Midbrain (tissue), 1 donor: Measurements from ENCODE around the gene ZC4H2.
"Not testable (repeated sequence)": the region's sequence is repeated elsewhere in the genome, so short reads cannot be mapped to it uniquely, and the experiment has no call there.

Source experiments
- DNase-seq: peaks from one replicate; lab custom pipeline; 2025; lab: John Stamatoyannopoulos, UW

ZC4H2 gene, protein sequence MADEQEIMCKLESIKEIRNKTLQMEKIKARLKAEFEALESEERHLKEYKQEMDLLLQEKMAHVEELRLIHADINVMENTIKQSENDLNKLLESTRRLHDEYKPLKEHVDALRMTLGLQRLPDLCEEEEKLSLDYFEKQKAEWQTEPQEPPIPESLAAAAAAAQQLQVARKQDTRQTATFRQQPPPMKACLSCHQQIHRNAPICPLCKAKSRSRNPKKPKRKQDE

DNA sequence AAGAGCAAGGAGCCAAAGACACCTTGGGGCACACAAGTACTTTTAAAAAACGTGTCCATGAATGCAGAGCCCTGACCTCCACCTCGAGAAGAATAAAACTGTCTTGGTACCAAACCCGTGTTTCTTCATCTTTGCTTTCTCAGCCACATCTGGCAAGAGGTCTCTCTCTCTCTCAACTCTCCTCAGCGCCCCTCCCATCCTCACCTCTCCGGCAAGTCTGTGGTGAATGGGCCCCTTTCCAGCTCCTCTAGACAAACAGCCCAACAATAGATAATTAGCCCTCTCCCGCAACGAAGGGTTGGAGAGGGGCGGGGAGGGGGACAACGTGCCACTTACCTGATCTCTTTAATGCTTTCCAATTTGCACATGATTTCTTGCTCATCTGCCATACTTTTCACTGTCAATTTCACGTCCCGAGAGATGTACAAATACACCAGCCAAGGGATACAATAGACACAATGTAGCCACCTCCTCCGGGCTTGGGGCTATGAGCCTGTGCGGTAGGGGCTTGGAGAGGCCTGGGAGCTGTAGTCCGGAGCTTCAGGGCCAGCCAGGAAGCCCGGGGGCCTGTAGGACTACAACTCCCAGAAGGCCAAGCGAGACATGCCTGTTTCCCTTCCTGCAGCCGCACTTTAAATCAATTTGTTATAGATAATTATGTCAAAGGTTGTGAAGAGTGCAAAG lies at the start of gene ZC4H2:
ZC4H2 (minus strand) TSS at position 462 of the 684 bp plus-strand sequence; CDS start at position 389, 73 bp downstream.
- peak; percentile 82 for DNase-seq

DNA sequence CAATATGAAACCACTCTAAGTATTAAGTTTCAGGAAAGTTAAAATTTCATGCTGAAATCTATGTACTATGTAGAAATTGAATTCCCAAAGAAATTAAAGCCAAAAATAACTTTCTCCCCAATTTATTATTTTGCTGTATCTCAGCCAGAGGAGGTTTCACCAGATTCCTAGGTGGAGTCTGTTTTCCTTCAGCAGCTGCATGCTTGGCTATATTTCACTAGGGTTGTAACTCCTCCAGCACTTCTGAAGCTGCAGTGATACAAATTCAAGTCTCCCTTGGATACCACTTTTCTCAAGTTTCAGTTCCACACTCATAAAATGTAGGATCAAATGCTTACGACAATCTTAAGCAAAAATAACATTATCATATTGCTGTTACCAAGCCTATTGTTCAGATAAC lies 41.2 kb upstream of the ZC4H2 start:
- no peak for DNase-seq

DNA sequence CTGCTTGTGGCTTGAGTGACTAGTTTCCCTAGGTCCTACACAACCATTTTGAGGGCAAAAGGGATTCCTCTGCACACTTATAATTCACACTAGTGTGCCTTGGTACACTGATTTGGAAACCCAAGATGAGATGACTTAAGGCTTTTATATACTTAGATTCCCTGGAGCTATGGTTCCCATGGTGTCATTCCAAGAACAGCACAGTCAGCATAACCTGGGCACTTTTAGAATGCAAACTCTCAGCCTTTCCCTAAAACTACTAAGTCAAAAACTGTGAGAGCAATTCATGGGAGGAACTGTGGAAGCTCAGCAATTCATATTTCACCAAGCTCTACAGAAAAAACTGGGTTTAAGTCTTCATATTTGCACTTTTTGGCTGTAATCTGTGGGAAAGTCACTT lies 38.0 kb upstream of the ZC4H2 start:
- DNase-seq = no peak

DNA sequence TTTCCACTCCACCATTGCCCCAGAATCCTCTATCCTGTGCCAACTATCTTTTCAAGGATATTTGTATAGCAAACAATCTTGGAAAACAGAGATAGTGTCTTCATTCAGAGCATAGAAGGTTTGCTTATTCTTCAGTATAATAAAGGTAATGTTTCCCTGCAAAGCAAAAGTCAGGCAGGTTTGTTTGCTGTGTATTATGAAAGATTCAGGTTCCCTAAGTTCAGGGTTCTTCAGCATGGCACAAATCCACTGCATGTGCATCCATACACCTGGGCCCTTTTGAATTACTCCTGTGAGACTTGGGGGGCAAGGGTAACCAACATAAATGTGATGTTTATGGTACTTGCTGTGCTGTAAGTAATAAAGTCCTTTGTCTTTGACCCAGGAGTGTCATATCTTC lies 33.2 kb upstream of the ZC4H2 start:
- DNase-seq = no peak

DNA sequence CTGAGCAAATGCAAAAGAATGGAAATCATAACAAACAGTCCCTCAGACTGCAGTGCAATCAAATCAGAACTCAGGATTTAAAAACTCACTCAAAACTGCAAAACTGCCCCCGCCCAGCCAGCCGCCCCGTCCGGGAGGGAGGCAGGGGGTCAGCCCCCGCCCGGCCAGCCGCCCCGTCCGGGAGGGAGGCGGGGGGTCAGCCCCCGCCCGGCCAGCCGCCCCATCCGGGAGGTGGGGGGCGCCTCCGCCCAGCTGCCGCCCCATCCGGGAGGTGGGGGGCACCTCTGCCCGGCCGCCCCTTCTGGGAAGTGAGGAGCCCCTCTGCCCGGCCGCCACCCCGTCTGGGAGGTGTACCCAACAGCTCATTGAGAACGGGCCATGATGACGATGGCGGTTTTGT lies 26.0 kb upstream of the ZC4H2 start:
- DNase-seq = not testable (repeated sequence)

DNA sequence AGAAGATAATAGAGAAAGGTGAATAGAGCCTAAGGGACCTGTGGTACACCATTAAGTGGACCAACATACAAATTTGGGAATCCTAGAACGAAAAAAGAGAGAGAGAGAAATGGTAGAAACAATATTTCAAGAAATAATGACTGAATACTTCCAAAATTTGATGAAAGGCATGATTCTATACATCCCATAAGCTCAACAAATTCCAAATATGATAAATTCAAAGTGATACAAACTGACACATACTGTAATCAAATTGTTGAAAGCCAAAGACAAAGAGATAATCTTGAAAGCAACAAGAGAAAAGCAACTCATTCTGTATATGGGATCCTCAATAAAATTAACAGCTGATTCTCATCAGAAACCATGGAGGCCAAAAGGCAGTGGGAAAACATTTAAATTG lies 20.6 kb upstream of the ZC4H2 start:
- no peak for DNase-seq

DNA sequence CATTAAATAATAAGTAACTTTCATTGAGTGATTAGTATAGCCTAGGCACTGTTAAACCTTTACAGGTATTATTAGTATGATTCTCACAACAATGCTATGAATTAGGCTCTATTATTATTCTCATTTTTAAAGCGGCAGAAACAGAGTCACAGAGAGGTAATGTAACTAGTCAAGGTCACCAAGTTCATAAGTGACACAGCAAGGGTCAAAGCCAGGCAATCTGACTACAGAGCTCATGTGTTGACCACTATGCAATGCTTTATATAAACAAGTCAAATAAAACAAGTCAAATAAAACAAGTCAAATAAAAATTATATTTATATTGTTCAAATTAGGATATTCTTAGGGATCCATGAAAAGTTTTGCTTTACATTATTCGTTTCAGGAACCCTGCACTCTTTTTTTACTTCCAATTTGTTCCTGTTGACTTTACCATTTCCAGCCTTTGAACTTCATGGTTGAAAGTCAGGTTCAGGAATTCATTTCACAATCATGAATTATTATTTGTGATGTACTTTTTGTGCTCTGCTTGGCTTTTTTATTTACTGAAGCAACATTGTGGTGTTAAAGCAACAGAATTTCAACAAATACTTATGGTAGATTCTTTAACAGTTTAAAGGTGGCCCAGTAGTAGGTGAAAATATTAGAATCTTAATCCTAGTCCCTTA lies 18.0 kb upstream of the ZC4H2 start:
- DNase-seq = no peak

DNA sequence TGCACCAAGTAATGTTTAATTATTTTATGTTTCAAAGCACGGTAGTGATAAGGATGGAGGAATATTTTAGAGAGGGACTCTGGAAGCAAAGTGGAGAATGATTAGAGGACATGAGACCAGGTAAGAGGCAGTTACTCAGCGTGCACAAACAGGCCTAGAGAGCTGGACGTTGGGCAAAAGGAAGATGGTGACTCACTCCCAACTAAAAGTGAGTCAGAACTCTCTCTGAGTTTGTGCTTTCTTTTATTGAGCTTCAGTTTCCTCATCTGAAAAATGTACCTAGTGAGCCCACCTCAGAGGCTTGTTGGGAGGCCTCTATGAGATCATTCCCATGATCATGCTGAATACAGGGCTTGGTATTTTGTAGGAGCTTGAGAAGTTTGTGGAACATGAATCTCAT lies 1.6 kb upstream of the ZC4H2 start:
- no peak for DNase-seq

DNA sequence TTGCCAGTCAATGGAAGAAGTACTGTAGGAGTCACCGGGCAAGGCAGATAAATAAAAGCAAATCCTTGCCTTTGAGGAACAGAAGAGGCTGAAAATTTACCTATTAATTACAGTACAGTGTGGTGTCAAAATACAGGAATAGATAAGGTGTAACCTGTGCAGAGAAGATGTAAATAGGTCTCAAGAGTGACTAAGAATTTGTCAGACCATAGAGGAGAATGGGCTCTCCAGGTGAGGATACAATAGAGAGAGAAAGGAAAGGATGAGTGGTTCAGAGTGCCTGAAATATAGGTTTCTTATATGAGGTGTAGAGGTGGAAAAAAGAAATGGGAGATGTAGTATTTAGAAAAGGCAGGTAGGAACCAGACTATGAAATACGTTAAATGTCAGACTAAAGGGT lies 801 bp upstream of the ZC4H2 start:
- DNase-seq = no peak

DNA sequence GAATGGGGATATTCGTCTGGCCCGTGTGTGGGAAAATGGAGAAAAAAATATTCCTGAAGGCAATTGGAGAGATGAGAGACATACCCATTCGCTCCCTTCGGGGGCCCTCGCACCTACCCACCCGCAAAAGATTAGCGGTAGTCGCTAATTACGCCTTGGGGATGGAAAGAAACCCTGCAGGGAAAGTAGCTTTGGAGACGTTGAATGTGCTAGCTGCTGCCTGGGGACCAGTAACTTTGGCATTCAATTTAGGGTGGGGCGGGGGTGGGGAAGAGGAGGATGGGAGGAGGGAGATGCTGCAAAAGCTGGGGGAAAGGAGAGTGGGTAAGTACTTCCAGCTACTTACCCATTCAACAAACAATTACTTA lies 407 bp upstream of the ZC4H2 start:
- no peak for DNase-seq

DNA sequence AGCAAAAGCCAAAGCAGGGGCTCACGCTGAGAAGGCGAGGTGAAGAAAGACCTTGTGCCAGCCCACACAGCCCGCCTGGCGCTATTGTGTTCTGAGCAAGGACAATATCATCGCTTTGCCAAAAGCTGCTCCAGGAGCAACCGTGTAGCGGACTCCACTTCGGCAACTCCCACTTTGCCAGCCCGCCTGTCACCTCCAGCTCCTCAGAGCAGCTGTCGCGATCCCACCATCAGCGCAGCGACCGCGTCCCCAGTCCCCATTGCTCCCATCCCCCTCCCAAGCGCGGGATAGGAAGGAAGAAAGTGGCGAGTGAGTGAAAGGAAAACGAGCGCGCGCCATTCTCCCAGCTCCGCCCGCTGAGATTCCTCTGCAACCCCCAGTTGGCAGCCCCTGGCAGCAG lies 759 bp downstream of the ZC4H2 start:
- peak; percentile 10 for DNase-seq

DNA sequence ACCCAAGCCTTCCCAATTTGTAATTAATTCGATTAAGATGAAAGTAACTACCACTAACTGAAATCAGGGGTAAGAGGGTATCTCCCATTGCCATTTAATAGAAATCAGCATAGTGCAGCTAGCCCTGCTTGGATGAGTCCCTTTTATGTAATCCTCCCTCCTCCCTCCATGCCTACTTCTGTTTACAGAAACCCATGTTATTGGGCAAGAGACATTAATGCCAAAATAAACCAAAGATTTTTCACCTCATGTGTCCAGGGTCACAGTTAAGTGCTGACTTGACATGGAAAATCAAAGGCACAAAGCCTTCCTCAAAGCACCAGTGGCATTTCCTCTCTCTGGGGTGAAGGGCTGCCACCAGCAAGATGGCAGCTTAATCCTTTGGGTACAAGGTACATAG lies 50.8 kb downstream of the ZC4H2 start:
- no peak for DNase-seq

DNA sequence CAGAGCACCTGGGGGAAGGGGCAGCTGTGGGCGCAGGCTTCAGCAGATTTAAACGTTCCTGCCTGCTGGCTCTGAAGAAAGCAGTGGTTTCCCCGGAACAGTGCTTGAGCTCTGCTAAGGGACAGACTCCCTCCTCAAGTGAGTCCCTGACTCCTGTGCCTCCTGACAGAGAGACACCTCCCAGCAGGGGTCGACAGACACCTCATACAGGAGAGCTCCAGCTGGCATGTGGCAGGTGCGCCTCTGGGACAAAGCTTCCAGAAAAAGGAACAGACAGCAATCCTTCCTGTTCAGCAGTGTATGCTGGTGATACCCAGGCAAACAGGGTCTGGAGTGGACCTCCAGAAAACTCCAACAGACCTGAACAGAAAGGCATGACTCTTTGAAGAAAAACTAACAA lies 68.1 kb downstream of the ZC4H2 start:
- no peak for DNase-seq

DNA sequence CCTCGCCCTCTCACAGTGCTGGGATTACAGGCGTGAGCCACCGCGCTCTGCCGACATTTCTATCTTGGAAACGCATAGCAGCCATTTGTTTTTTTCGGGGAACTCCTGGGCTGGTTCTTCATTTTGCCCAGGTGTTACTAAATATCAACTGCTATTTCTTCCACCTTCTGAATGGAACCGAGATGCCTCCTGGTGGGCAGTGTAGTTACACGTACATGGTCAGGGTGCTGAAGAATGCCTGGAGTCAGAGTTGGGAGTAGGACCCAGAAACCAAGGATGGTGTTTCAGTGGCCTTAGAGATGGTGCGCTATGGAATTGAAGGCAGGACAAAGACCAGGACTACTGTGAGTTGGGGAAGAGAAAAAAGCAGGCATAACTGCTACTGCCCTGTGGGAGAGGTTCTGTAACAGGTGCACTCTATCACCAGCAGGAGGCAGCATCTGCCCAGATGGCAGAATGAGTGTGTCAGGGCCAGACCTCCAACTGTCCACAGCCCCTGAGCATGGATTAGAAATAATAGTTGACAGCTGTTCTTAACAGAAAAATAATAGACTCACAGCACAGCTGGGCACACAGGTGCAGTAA lies 81.7 kb downstream of the ZC4H2 start:
- no peak for DNase-seq

DNA sequence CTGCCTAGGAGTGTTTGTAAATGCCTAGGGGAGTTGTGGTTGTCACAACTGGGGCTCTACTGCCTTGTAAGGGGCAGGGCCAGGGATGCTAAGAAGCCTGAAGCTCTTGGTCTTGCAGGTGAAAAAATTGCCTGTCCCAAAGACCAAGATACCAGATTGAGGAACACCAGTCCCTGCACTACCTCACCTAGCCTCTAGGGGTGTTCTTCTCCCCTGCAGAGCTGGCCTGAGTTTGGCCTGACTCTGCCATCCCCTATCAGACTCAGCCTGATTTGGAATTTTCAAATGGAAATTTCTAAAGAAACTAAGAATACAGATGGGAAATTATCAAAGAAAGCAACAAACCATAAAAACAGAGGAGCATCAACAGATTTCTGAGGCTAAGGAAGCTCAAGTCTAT lies 90.4 kb downstream of the ZC4H2 start:
- DNase-seq = no peak

DNA sequence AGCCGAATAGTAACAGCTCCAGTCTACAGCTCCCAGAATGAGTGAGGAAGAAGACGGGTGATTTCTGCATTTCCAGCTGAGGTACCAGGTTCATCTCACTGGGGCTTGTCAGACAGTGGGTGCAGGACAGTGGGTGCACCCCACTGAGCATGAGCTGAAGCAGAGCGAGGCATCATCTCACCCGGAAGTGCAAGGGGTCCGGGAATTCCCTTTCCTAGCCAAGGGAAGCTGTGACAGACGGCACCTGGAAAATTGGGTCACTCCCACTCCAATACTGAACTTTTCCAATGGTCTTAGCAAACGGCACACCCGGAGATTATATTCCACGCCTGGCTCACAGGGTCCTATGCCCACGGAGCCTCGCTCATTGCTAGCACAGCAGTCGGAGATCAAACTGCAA lies 97.5 kb downstream of the ZC4H2 start:
- not testable (repeated sequence) for DNase-seq

DNA sequence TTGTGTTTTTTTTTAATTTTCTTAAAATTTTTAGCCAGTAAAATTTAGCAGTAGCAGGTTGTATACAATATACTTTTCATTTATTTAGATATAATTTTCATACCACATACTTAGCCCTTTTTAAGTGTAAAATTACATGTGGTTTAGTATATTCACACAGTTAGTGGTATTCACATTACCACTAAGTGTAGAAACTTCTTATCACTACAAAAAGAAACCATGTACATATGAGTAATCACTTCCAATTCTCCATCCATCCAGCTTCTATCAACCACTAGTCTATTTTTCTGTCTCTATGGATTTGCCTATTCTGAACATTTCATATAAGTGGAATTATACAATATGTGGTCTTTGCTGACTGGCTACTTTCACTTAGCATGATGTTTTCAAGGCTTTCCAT lies 109.0 kb downstream of the ZC4H2 start:
- DNase-seq = no peak
